Activated naive CD4-positive, alpha-beta T cell (primary cell): Measurements from ENCODE around the gene TBX4.
A peak's percentile ranks its signal among the peaks of the same experiment; 100 is the strongest.

Experiments
- DNase-seq, 4 experiments: peaks; one replicate each; lab custom pipeline; 2025; lab: John Stamatoyannopoulos, UW

The TBX4 gene

DNA sequence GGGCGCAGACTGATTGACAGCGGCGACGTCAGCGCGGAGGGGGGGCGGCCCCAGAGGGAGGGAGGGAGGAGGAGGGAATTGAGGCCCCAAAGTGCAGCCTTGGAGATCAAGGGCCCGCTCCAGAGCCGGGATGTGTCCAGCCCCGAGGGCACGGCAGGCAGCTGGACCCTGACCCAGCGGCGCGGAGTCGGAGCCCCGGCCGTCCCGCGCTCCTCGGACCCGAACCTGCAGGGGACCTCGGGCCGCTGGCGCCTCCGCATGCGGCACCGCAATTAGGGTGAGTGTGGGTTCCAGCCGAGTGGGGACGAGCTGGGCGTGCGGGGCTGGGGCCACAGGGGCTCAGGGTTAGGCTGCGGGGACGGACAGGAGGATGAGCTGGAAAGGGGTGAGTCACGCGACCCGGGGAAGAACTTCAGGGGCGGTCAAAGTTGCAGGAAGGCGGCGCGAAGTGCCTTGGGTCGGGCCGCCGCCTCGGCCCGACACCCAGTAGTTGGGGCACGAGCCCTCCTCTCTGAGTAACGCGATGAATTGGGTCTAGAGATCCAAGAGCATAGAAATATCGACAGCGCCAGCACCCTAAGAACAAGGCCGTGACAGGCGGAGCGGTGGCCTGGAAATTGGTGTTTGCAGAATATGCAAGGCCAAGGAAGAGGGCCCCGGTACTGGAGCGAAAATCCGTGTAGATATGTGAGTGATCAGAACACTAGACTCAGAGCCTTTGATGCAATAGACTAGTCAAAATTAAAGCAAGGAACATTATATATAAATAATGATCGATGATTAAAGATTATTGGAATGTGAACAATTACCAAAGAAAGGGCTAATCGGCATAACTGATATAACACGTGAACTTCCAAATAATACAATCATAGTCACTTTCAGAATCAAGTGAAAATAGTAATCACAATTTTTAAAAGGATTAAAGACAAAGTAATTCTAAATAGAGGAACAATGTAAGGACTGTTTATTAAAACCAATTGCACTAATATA, at the start of gene TBX4:
Gene TBX4, plus strand, starts transcription at position 122 of the 990 bp plus-strand sequence. CDS start 4,069 bp downstream, outside the sequence.
- DNase-seq: no peak

DNA sequence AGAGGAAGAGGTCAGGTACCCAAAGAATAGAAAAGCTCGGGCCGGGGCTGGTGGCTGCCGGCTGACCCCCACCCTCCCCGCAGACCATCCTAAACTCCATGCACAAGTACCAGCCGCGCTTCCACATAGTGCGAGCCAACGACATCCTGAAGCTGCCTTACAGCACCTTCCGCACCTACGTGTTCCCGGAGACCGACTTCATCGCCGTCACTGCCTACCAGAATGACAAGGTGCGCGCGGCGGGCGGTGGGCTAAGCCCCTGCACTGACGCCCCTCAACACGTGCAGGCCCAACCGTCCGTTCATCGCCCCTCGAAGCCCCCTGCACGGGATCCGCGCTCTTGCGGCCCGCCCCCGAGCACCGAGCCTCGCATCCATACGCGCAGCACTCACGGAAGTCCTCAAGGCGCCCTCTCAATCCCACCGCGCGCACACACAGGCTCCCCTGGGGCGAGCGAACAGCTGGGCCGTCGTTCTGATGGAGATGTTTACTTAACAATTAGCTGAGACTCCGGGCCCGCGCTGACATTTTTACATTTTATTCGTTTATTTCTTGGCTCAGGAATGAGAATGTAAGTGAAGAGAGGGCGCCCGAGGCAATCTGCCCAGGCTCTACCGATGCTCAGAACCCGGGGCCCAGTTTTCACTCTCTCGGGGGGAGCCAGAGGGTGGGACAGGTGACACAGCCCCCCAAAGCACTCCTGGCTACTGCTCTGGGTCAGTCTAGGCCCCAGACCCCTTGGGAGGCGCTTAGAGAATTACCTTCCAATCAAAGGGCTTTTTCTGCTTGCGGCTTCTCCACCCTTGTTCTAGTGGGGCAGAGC, 49.0 kb upstream of the TBX4 start:
- peak in 1 of 4 experiments; percentile 13 for DNase-seq

DNA sequence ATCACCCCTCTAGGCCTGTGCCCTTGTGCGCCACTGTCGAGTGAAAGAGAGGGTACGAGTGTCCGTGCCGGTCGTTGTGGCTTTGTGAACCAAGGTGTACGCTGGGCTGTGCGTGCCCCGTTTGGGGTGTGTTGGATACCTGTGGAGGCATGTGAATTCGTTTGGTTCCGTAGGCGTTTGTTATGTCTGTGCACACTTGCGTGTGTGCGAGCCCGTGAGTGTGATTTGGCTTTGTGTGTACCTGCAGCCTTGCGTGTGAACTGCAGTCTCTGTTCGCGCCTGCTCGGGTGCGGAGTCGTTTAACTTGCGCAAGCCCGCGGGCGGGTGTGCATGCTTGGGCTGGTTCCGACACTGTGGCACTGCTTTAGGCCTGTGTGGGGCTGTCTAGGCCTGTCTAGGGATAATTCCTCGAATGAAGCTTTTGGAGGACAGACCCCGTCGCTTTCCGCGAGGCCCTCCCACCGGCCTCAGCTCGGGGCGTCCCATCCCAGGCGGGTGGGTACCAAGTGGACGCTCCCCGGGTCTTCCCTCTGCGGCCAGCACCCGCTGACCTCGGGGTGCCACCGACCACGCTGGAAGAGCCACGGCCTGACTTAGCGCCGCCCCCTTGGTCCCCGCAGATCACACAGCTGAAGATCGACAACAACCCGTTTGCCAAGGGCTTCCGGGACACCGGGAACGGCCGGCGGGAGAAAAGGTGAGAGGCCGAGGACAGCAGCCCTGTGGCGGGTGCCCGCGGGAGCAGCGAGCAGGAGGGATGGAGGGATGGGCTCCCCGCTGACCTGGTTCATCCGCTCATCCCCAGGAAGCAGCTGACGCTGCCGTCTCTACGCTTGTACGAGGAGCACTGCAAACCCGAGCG, 48.2 kb upstream of the TBX4 start:
- no peak for DNase-seq

- no peak for DNase-seq
These were observed 47.6 kb upstream of the TBX4 start for GRCh38 chr17:61404663-61404912.

DNA sequence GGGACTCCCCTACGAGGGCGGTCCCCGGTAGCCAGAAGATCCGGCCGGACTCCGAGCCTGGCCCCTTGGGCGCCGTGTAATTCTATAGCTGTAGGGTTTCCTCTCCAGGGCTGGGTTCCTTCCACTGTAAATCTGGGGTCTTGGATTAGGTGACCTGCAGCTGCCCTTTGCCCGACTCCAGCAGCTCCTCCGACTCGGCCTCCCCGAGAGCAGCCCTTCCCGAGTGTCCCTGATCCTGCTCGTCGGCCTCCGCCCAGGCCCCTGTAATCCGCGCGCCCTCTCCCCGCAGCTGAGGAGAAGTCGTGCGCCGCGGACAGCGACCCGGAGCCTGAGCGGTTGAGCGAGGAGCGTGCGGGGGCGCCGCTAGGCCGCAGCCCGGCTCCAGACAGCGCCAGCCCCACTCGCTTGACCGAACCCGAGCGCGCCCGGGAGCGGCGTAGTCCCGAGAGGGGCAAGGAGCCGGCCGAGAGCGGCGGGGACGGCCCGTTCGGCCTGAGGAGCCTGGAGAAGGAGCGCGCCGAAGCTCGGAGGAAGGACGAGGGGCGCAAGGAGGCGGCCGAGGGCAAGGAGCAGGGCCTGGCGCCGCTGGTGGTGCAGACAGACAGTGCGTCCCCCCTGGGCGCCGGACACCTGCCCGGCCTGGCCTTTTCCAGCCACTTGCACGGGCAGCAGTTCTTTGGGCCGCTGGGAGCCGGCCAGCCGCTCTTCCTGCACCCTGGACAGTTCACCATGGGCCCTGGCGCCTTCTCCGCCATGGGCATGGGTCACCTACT, 47.1 kb upstream of the TBX4 start:
- no peak for DNase-seq

- DNase-seq: no peak
These were observed 46.3 kb upstream of the TBX4 start for GRCh38 chr17:61405686-61406536.

GRCh38 chr17:61406537-61406845, 45.7 kb upstream of the TBX4 start:
- DNase-seq: no peak

DNA sequence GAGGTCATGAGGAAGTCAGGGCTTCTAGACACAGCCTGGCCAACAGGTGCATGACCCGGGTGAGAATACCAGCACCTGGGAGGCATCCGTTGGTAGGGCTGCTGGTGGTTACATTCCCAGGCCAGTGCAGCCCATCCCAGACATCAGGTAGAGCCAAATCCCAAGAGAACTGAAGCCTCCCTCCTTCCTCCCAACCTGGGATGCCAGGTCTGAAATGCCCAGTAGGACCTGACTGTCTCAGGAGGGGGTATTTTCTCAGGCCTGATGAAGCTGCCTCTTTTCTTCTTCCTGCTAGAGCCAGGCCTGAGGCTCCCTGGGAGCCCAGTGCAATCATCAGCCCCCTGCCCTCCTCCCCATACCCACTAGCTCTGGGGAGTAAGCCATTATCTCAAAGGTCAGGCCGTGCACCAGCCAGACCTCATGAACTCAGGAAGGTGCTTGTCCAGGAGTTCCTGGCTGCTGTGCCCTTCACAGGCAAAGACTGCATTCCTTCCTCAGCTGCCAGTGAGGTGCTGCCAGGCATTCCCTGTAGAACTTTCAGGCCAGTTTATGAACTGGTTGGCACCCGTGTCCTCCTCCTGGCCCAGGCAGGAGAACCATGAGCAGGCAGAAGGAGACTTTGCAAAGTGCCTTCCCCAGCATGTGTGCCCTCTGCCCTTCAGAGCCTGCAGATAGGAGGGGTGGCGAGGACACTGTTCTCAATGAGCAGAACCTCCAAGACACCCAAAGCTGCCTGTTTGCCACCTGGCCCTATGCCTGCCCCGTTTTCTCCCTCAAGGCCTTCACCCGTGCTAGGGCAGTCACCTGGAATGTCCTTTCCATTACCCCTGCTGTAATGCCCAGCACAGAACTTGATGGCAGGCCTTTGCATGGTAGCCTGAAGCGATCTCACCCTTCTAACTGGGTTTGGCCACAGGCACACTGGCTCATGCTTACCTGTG, 45.0 kb upstream of the TBX4 start:
- no peak for DNase-seq

DNA sequence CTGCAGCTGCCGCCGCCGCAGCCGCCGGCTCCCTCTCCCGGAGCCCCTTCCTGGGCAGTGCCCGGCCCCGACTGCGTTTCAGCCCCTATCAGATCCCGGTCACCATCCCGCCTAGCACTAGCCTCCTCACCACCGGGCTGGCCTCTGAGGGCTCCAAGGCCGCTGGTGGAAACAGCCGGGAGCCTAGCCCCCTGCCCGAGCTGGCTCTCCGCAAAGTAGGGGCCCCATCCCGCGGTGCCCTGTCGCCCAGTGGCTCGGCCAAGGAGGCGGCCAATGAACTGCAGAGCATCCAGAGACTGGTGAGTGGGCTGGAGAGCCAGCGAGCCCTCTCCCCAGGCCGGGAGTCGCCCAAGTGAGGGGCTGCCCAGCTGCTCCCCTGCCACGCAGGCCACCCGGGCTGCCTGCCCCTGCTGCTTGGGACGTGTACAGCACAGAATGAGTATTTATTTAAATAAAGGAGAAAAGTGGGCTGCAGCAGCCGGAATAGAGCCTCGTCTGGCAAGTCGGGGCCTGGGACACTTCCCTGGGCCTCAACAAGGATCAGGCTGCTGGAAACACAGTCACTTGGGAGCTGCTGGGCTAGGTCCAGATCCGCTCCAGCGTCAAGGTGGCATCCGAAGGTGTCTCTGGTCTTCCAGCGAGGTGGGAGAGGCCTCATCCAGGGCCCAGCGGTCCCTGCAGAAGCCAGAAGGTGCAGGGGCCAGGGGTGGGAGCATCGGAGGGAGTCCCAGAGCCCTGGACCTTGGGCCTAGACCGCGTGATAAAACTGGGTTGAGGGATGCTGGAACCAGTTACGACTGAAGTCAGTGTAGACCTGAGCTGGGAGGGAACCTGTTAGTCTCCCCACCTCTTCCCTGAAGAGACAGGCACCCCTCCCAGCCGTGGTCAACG, 43.8 kb upstream of the TBX4 start:
- DNase-seq: no peak

- DNase-seq: no peak
These were observed 42.7 kb upstream of the TBX4 start for GRCh38 chr17:61409301-61410112.

DNA sequence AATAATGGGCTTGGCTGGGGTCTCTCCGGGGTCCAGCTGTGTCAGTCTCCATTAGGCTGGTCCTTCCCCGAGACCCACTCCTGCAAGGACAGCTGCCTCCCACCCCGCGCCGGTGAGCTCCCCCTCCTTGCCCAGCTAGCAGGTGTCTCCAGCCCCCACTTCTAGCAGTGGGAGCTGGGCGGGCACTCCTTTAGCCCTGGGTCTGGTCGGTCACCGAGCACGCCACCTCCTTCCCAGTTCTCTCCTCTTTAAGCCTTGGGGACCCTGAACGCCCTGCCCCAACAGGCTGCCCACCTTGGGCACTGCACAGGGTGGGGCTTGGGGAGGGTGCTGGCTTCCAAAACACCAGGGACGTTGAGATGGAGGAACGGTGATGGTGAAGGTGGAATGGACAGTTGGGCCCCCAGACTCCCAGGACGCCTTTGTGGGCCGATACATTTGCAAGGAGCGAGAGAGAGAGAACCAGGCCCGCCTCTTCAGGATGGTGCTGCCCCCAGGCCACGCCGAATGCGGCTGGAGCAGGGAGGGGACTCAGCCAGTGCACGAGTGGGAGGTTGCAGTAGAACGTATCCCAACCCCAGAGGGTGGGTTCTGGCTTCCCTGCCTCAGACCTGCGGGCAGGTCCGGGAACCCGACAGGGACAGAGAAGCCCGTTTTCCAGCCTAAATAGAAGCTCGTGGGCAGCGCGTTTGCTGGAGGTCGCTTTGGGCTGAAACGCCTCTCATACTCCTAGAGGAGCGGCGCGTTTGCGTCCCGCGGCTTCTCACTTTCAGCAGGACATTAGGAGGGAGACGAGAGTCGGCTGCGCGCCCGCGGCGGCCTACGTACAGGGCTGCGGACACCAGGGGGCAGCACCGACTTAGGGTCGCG, 41.8 kb upstream of the TBX4 start:
- DNase-seq: peak; percentile 21 to 70 (median 68)

GRCh38 chr17:61411011-61411260, 41.3 kb upstream of the TBX4 start:
- DNase-seq: no peak

- no peak for DNase-seq
These were observed 40.7 kb upstream of the TBX4 start for GRCh38 chr17:61411261-61412142.

- peak; percentile 44 to 68 (median 58) for DNase-seq
These were observed 39.9 kb upstream of the TBX4 start for GRCh38 chr17:61412143-61412859.
